IMR-90 (cell line): ENCODE results near the gene ZNF669. TPM values are rescaled to one million over a fixed set of nuclear protein-coding genes. Genes with fewer than 3 reads are reported as not detected.

ENCODE experiments used
- ATAC-seq: fragments of 200-7000 bp; cut with Tn5 transposase; 2 replicates; pipeline ENCODE4 v1.9.1; 2020; ENCODE audit warnings: low read depth, mild to moderate bottlenecking, moderate library complexity
- BruUV-seq: library from RNA; stranded (reverse); fragments of 400-500 nt; replicated peaks from 2 replicates; lab custom pipeline; 2021; lab: Mats Ljungman, UMichigan
- CTCF ChIA-PET: fragments of 300-600 bp; formaldehyde crosslinking; extraction: SDS; loops from one replicate; lab custom pipeline; 2021; ENCODE audit warnings: antibody characterized with exemption; lab: Yijun Ruan, JAX
- POLR2A ChIA-PET: fragments of 300-600 bp; sonication (Branson Sonifier 250); formaldehyde crosslinking; loops from one replicate; lab custom pipeline; 2022; ENCODE audit warnings: antibody characterized with exemption; ENCODE audit not compliant: unreplicated experiment; lab: Charles Lee
- DNase-seq: peaks from one replicate; pipeline ENCODE4 v3.0.0; 2013
- H2AFZ ChIP-seq: replicated peaks from 2 replicates; pipeline ENCODE3; 2013; ENCODE audit warnings: low read length, mild to moderate bottlenecking; ENCODE audit not compliant: poor library complexity
- H2AK5ac ChIP-seq: 2 replicates; pipeline ENCODE4 v1.6.1; 2013; ENCODE audit warnings: low read depth, low read length, inconsistent platforms
- H2AK9ac ChIP-seq: replicated peaks from 2 replicates; pipeline ENCODE3; 2013; ENCODE audit warnings: mild to moderate bottlenecking, low read depth, low read length, moderate library complexity; ENCODE audit not compliant: poor library complexity
- H2BK120ac ChIP-seq: 2 replicates; pipeline ENCODE4 v1.6.1; 2013; ENCODE audit warnings: low read depth, low read length, inconsistent platforms
- H2BK15ac ChIP-seq: 3 replicates; pipeline ENCODE4 v1.6.1; 2013; ENCODE audit warnings: low read depth, low read length, inconsistent platforms
- H2BK20ac ChIP-seq: 2 replicates; pipeline ENCODE4 v1.6.1; 2013; ENCODE audit warnings: low read depth, mild to moderate bottlenecking, inconsistent platforms, low read length, moderate library complexity
- H2BK5ac ChIP-seq: 2 replicates; pipeline ENCODE4 v1.6.1; 2013; ENCODE audit warnings: mild to moderate bottlenecking, low read depth, low read length, inconsistent platforms; ENCODE audit not compliant: poor library complexity, severe bottlenecking
- H3K14ac ChIP-seq: replicated peaks from 2 replicates; pipeline ENCODE4 v1.6.1; 2013; ENCODE audit warnings: low read depth, low read length, inconsistent platforms
- H3K18ac ChIP-seq: 2 replicates; pipeline ENCODE4 v1.6.1; 2013; ENCODE audit warnings: low read depth, low read length, control low read depth
- H3K23ac ChIP-seq: 2 replicates; pipeline ENCODE4 v1.6.1; 2013; ENCODE audit warnings: low read depth, low read length, inconsistent platforms
- H3K27ac ChIP-seq: 2 replicates; pipeline ENCODE4 v1.5.1; 2013; ENCODE audit warnings: mild to moderate bottlenecking, control low read depth, low read length; ENCODE audit not compliant: insufficient read depth
- H3K27me3 ChIP-seq: 2 replicates; pipeline ENCODE4 v1.6.1; 2013; ENCODE audit warnings: low read length; ENCODE audit not compliant: control insufficient read depth, insufficient read depth
- H3K36me3 ChIP-seq: 2 replicates; pipeline ENCODE4 v1.6.1; 2013; ENCODE audit warnings: low read length, mixed read lengths; ENCODE audit not compliant: control insufficient read depth, insufficient read depth
- H3K4ac ChIP-seq: 2 replicates; pipeline ENCODE4 v1.6.1; 2013; ENCODE audit warnings: low read depth, low read length, inconsistent platforms
- H3K4me1 ChIP-seq: 2 replicates; pipeline ENCODE4 v1.6.1; 2013; ENCODE audit warnings: low read length, mixed read lengths; ENCODE audit not compliant: control insufficient read depth, insufficient read depth
- H3K4me2 ChIP-seq: 2 replicates; pipeline ENCODE4 v1.6.1; 2013; ENCODE audit warnings: low read depth, mild to moderate bottlenecking, control low read depth, low read length, moderate library complexity
- H3K4me3 ChIP-seq: 2 replicates; pipeline ENCODE4 v1.5.1; 2013; ENCODE audit warnings: low read depth, mild to moderate bottlenecking, control low read depth, low read length, moderate library complexity; ENCODE audit not compliant: insufficient read depth
- H3K56ac ChIP-seq: 2 replicates; pipeline ENCODE4 v1.6.1; 2013; ENCODE audit warnings: low read length, inconsistent platforms; ENCODE audit not compliant: insufficient read depth; ENCODE audit errors: extremely low read depth
- H3K79me1 ChIP-seq, 2 experiments: 2 replicates each; pipeline ENCODE4 v1.6.1; 2013; ENCODE audit warnings: low read length in 2 of 2, inconsistent platforms in 1 of 2, low read depth in 1 of 2
- H3K9ac ChIP-seq: 2 replicates; pipeline ENCODE4 v1.6.1; 2013; ENCODE audit warnings: low read depth, low read length, control low read depth
- H3K9me1 ChIP-seq: 2 replicates; pipeline ENCODE4 v1.6.1; 2013; ENCODE audit warnings: low read length, inconsistent platforms; ENCODE audit not compliant: insufficient read depth
- H3K9me3 ChIP-seq: 2 replicates; pipeline ENCODE4 v1.6.1; 2013; ENCODE audit warnings: low read length; ENCODE audit not compliant: control insufficient read depth, insufficient read depth
- H4K20me1 ChIP-seq: 2 replicates; pipeline ENCODE4 v1.6.1; 2013; ENCODE audit warnings: low read length, inconsistent platforms; ENCODE audit not compliant: insufficient read depth
- H4K5ac ChIP-seq: 2 replicates; pipeline ENCODE4 v1.6.1; 2013; ENCODE audit warnings: mild to moderate bottlenecking, low read depth, low read length, control low read depth
- H4K8ac ChIP-seq, 2 experiments: 2 replicates each; pipeline ENCODE4 v1.6.1; 2013; ENCODE audit warnings: low read depth in 2 of 2, low read length in 2 of 2, control low read depth in 1 of 2, inconsistent platforms in 1 of 2
- H4K91ac ChIP-seq: 2 replicates; pipeline ENCODE4 v1.6.1; 2013; ENCODE audit warnings: low read depth, low read length, inconsistent platforms; ENCODE audit not compliant: insufficient read depth
- CEBPB ChIP-seq: IDR thresholded peaks from 2 replicates; pipeline ENCODE4 v1.6.1; 2012; ENCODE audit warnings: low read depth, low read length, improper control_type of control experiment
- NFE2L2 ChIP-seq: fragments of 150-350 bp; IDR thresholded peaks from 2 replicates; pipeline ENCODE4 v1.6.1; 2016; ENCODE audit warnings: low read depth, mild to moderate bottlenecking, low read length
- SMC3 ChIP-seq: fragments of 150-350 bp; IDR thresholded peaks from 2 replicates; pipeline ENCODE4 v1.6.1; 2016; ENCODE audit warnings: low read depth, mild to moderate bottlenecking, antibody characterized with exemption, low read length, moderate library complexity
- WGBS, 2 experiments: methylation state at CpG; one replicate each; pipeline versions ENCODE4 v1.1.5 to v1.1.7; 2013; ENCODE audit warnings: missing lambda C conversion rate in 2 of 2; ENCODE audit not compliant: insufficient read length in 1 of 2; ENCODE audit errors: extremely low coverage in 2 of 2; 5-methylcytosine and 5-hydroxymethylcytosine counted together
- dilution Hi-C: fragments of 300-500 bp; cut with HindIII; formaldehyde crosslinking; loops from one replicate; pipeline ENCODE4 v1.14.3; 2018; ENCODE audit warnings: low sequenced_read_pairs; ENCODE audit not compliant: unreplicated experiment
- in situ Hi-C: fragments of 300-500 bp; cut with MboI; formaldehyde crosslinking; loops from 3 replicates; pipeline ENCODE4 v1.14.3; 2019; ENCODE audit warnings: low sequenced_read_pairs, inconsistent platforms, mixed read lengths
- intact Hi-C: fragments of 100-400 bp; cut with micrococcal nuclease; formaldehyde crosslinking; loops from 2 replicates; pipeline ENCODE4 v1.10.0; 2022
- polyA plus RNA-seq, 3 experiments: library from polyadenylated mRNA; depleted of rRNA; stranded (reverse); fragments of >200 nt; gene quantifications; 2 replicates each; pipeline ENCODE4 v1.2.3, GENCODE V29; 2012; ENCODE audit warnings: low replicate concordance in 1 of 3
- total RNA-seq: library from RNA; depleted of rRNA; stranded (reverse); fragments of >200 nt; gene quantifications from 2 replicates; pipeline ENCODE4 v1.2.3, GENCODE V29; 2012
- TF ChIP-seq, protein P1 (sequence below): conservative IDR thresholded peaks from 2 replicates; pipeline ENCODE4 v1.5.1; 2012; ENCODE audit warnings: mild to moderate bottlenecking, low read depth, low read length, improper control_type of control experiment

Gene ZNF669
- total and polyA plus RNA-seq, 2 of the 4 experiments (the other 2 are of a cell fraction) = 3.8 to 10.8 TPM

DNA sequence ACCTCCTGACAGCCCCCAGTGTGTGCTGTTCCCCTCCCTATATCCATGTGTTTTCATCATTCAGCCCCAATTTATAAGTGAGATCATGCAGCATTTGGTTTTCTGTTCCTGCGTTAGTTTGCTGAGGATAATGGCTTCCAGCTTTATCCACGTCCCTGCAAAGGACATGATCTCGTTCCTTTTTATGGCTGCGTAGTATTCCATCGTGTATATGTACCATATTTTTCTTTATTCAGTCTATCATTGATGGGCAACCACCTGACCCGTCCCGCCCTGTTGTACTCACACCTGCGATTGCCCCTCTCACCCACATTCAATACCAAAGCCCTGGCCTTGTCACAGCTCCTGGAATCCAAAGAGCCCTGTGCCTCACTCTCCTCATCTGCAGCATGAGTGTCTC lies 19.4 kb downstream of the ZNF669 start:
- no peaks in the 10 kb centered on the region for H3K27me3 ChIP-seq
- H3K79me1 ChIP-seq = no peaks in the 10 kb centered on the region
- no peak overlapping the region for H3K9ac ChIP-seq
- no peak overlapping the region for H3K23ac ChIP-seq
- H4K20me1 ChIP-seq = no peaks in the 10 kb centered on the region
- no peak overlapping the region for H2BK120ac ChIP-seq
- POLR2A ChIA-PET = no interaction called here
- TF ChIP-seq SMC3 = no peak
- TF ChIP-seq CEBPB = no peak
- TF ChIP-seq, protein P1, sequence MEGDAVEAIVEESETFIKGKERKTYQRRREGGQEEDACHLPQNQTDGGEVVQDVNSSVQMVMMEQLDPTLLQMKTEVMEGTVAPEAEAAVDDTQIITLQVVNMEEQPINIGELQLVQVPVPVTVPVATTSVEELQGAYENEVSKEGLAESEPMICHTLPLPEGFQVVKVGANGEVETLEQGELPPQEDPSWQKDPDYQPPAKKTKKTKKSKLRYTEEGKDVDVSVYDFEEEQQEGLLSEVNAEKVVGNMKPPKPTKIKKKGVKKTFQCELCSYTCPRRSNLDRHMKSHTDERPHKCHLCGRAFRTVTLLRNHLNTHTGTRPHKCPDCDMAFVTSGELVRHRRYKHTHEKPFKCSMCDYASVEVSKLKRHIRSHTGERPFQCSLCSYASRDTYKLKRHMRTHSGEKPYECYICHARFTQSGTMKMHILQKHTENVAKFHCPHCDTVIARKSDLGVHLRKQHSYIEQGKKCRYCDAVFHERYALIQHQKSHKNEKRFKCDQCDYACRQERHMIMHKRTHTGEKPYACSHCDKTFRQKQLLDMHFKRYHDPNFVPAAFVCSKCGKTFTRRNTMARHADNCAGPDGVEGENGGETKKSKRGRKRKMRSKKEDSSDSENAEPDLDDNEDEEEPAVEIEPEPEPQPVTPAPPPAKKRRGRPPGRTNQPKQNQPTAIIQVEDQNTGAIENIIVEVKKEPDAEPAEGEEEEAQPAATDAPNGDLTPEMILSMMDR = no peak
- TF ChIP-seq NFE2L2 = no peak
- H4K8ac ChIP-seq = no peak overlapping the region
- no peak overlapping the region for H3K4me2 ChIP-seq
- no peak overlapping the region for H2BK20ac ChIP-seq
- no peak overlapping the region for H3K4me3 ChIP-seq
- no peak overlapping the region for H4K5ac ChIP-seq
- BruUV-seq = no TSS peak
- no peaks in the 10 kb centered on the region for H3K9me1 ChIP-seq
- CTCF ChIA-PET = no interaction called here
- no peak overlapping the region for H2AFZ ChIP-seq
- H2BK15ac ChIP-seq = no peak overlapping the region
- ATAC-seq (no peak), DNase-seq (no peak)
- H3K56ac ChIP-seq = no peak overlapping the region
- H2AK9ac ChIP-seq = peak overlapping the region; percentile 28
- no peaks in the 10 kb centered on the region for H3K9me3 ChIP-seq
- H3K36me3 ChIP-seq = no peaks in the 10 kb centered on the region
- in situ Hi-C loops = no loop called here
- 79% methylated on average over 8 of the region's 8 CpGs; no CpG with 5 or more reads in 1 of the 2 experiments for WGBS, 2 experiments
- H3K14ac ChIP-seq = no peak overlapping the region
- no peak overlapping the region for H3K18ac ChIP-seq
- H3K4ac ChIP-seq = no peak overlapping the region
- H2BK5ac ChIP-seq = no peak overlapping the region
- H4K91ac ChIP-seq = no peak overlapping the region
- no peak overlapping the region for H3K27ac ChIP-seq
- dilution Hi-C loops = no loop called here
- H3K4me1 ChIP-seq = no peaks in the 10 kb centered on the region
- intact Hi-C loops = no loop called here
- H2AK5ac ChIP-seq = no peak overlapping the region
